ENCODE results near the gene RASGEF1C. TPM values are rescaled to one million over a fixed set of nuclear protein-coding genes. Genes with fewer than 3 reads are reported as not detected.

The RASGEF1C gene
- total and polyA plus RNA-seq, 10 of the 15 experiments (the other 5 are each of a cell fraction or from before 2014, with no cell fraction given) = not detected

GRCh38 chr5:180205916-180206315, 3.1 kb downstream of the RASGEF1C start (continued):
- TF ChIP-seq, protein P1, sequence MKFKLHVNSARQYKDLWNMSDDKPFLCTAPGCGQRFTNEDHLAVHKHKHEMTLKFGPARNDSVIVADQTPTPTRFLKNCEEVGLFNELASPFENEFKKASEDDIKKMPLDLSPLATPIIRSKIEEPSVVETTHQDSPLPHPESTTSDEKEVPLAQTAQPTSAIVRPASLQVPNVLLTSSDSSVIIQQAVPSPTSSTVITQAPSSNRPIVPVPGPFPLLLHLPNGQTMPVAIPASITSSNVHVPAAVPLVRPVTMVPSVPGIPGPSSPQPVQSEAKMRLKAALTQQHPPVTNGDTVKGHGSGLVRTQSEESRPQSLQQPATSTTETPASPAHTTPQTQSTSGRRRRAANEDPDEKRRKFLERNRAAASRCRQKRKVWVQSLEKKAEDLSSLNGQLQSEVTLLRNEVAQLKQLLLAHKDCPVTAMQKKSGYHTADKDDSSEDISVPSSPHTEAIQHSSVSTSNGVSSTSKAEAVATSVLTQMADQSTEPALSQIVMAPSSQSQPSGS (IDR thresholded peaks at IDR 0.05; ENCODE audit: low read length) = no peak
- TF ChIP-seq IRF5 (IDR thresholded peaks at IDR 0.05; ENCODE audit: borderline replicate concordance) (no peak), CHD2 (IDR thresholded peaks at IDR 0.05; ENCODE audit: borderline replicate concordance, low read depth, low read length) (no peak), RAD51 (IDR thresholded peaks at IDR 0.05) (no peak), HDAC6 (IDR thresholded peaks at IDR 0.05; ENCODE audit: unreplicated experiment) (no peak)

DNA sequence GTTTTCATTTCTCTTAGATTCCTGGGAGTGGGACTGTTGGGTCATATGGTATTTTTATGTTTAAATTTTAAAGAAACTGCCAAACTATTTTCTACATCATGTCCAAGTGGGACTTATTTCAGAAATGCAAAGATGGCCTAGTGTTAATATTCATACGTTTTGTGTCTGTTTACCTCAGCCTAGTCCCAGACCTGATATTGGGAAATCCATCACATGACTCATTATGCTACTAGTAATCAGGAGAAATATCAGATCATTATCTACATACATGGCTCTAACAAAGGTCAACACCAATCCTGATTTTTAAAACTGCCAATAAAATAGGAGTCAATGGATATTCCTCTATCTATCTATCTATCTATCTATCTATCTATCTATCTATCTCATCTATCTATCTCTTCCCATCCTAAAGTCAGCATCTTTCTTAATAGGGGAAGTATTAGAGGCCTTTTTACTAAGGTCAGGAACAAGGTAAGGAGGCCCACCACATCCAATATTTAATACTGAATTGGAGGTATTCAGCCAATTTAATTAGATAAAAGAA, 4.7 kb downstream of the RASGEF1C start:
- Histone ChIP-seq H3K4me1 (ENCODE audit: control insufficient read depth, insufficient read depth, low read length) (no peaks in the 10 kb centered on the region), H2AFZ (ENCODE audit: control insufficient read depth, low read depth, low read length) (no peak overlapping the region), H3K4me3 (no peak overlapping the region), H3K79me2 (ENCODE audit: control insufficient read depth, insufficient read depth, low read length) (no peaks in the 10 kb centered on the region), H3K4me2 (ENCODE audit: control insufficient read depth, insufficient read depth) (no peak overlapping the region), H3K27me3 (replicated peaks in 1 of 2; ENCODE audit: control insufficient read depth in 2 of 2, insufficient read depth in 2 of 2, low read length in 1 of 2) (peaks cover 0 to 5% of the 10 kb centered on the region in 2 experiments; a peak in 2 of 4 replicates), H3K27ac (ENCODE audit: control insufficient read depth, insufficient read depth) (no peak overlapping the region), H4K20me1 (ENCODE audit: control insufficient read depth, insufficient read depth) (no peaks in the 10 kb centered on the region), H3K36me3 (ENCODE audit: control insufficient read depth in 2 of 2, insufficient read depth in 2 of 2, low read length in 1 of 2) (no peaks in the 10 kb centered on the region), H3K9ac (ENCODE audit: control insufficient read depth, insufficient read depth, low read length) (no peak overlapping the region), H3K9me3 (replicated peaks; ENCODE audit: control insufficient read depth, insufficient read depth, low read length) (no peaks in the 10 kb centered on the region; the same call in 2 of the 3 replicates)
- in situ Hi-C loops (cut with MboI) = no loop called here
- DNase-seq (ENCODE audit: low read depth, low spot score) (no peak), ATAC-seq (no peak), FAIRE-seq (no peak)
- intact Hi-C loops (cut with micrococcal nuclease; ENCODE audit: unreplicated experiment) = no loop called here
- SMC1A ChIA-PET (ENCODE audit: uncharacterized antibody, unreplicated experiment) = no interaction called here
- RAD21 ChIA-PET (ENCODE audit: unreplicated experiment) = no interaction called here
- no TSS peak for BruUV-seq (replicated peaks)
- CTCF ChIA-PET = interaction anchor here (4.0 kb wide), 1 partner anchor 111 kb away, joined by 32 read pairs; no protein-coding TSS in a partner anchor
- WGBS (ENCODE audit: insufficient coverage, insufficient replicate concordance, low lambda C conversion rate, missing lambda C conversion rate) = 32% methylated on average over 1 of the region's 1 CpG
- POLR2A ChIA-PET = no interaction called here
- TF ChIP-seq SUZ12 (IDR thresholded peaks at IDR 0.05; ENCODE audit: unreplicated experiment) (no peak), BRCA1 (IDR thresholded peaks at IDR 0.05; ENCODE audit: low read depth, low read length) (no peak), ATF7 (IDR thresholded peaks at IDR 0.05; ENCODE audit: low read depth) (no peak), ESRRA (IDR thresholded peaks at IDR 0.05; ENCODE audit: low read length) (no peak), HDGF (IDR thresholded peaks at IDR 0.05) (no peak), STAT1 (conservative IDR thresholded peaks at IDR 0.05) (no peak)
- TF ChIP-seq, protein P2, sequence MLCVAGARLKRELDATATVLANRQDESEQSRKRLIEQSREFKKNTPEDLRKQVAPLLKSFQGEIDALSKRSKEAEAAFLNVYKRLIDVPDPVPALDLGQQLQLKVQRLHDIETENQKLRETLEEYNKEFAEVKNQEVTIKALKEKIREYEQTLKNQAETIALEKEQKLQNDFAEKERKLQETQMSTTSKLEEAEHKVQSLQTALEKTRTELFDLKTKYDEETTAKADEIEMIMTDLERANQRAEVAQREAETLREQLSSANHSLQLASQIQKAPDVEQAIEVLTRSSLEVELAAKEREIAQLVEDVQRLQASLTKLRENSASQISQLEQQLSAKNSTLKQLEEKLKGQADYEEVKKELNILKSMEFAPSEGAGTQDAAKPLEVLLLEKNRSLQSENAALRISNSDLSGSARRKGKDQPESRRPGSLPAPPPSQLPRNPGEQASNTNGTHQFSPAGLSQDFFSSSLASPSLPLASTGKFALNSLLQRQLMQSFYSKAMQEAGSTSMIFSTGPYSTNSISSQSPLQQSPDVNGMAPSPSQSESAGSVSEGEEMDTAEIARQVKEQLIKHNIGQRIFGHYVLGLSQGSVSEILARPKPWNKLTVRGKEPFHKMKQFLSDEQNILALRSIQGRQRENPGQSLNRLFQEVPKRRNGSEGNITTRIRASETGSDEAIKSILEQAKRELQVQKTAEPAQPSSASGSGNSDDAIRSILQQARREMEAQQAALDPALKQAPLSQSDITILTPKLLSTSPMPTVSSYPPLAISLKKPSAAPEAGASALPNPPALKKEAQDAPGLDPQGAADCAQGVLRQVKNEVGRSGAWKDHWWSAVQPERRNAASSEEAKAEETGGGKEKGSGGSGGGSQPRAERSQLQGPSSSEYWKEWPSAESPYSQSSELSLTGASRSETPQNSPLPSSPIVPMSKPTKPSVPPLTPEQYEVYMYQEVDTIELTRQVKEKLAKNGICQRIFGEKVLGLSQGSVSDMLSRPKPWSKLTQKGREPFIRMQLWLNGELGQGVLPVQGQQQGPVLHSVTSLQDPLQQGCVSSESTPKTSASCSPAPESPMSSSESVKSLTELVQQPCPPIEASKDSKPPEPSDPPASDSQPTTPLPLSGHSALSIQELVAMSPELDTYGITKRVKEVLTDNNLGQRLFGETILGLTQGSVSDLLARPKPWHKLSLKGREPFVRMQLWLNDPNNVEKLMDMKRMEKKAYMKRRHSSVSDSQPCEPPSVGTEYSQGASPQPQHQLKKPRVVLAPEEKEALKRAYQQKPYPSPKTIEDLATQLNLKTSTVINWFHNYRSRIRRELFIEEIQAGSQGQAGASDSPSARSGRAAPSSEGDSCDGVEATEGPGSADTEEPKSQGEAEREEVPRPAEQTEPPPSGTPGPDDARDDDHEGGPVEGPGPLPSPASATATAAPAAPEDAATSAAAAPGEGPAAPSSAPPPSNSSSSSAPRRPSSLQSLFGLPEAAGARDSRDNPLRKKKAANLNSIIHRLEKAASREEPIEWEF (IDR thresholded peaks at IDR 0.05; ENCODE audit: insufficient replicate concordance, low read depth, low read length) = no peak
- TF ChIP-seq, protein P3, sequence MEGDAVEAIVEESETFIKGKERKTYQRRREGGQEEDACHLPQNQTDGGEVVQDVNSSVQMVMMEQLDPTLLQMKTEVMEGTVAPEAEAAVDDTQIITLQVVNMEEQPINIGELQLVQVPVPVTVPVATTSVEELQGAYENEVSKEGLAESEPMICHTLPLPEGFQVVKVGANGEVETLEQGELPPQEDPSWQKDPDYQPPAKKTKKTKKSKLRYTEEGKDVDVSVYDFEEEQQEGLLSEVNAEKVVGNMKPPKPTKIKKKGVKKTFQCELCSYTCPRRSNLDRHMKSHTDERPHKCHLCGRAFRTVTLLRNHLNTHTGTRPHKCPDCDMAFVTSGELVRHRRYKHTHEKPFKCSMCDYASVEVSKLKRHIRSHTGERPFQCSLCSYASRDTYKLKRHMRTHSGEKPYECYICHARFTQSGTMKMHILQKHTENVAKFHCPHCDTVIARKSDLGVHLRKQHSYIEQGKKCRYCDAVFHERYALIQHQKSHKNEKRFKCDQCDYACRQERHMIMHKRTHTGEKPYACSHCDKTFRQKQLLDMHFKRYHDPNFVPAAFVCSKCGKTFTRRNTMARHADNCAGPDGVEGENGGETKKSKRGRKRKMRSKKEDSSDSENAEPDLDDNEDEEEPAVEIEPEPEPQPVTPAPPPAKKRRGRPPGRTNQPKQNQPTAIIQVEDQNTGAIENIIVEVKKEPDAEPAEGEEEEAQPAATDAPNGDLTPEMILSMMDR (IDR thresholded peaks at IDR 0.05 in 2 of 3, conservative IDR thresholded peaks at IDR 0.05 in 1 of 3; ENCODE audit: control insufficient read depth in 2 of 3, extremely low read depth in 1 of 3, insufficient read depth in 1 of 3, low read depth in 3 of 3, low read length in 3 of 3) = no peak

Measured in GM12878 (cell line).